K562 (cell line): ENCODE measurements around the gene SETSIP. TPM values are rescaled to one million over a fixed set of nuclear protein-coding genes. Genes with fewer than 3 reads are reported as not detected.

Source experiments
- ARNT ChIP-seq, 2 experiments: fragments of 450-650 bp; IDR thresholded peaks; 2 replicates each; pipeline ENCODE4 v1.6.1; 2016; ENCODE audit warnings: mild to moderate bottlenecking in 1 of 2
- BRD4 ChIP-seq: fragments of 200-600 bp; sonication (generic); IDR thresholded peaks from 2 replicates; pipeline ENCODE4 v1.6.1; 2017; ENCODE audit warnings: inconsistent platforms
- CTCF ChIP-seq, 3 experiments: IDR thresholded peaks in 2 of 3; conservative IDR thresholded peaks in 1 of 3; 2 replicates each; pipeline ENCODE4 v1.5.1; 2011 to 2012; ENCODE audit warnings: low read length in 3 of 3, mild to moderate bottlenecking in 3 of 3, control low read depth in 2 of 3, improper control_type of control experiment in 1 of 3, inconsistent platforms in 1 of 3, low read depth in 1 of 3, mixed read lengths in 1 of 3, moderate library complexity in 1 of 3; ENCODE audit not compliant: insufficient read depth in 2 of 3
- ETV1 ChIP-seq: fragments of 450-650 bp; conservative IDR thresholded peaks from 2 replicates; pipeline ENCODE4 v1.6.1; 2016; ENCODE audit warnings: missing genetic modification characterization, control low read depth, low read depth, missing compliant biosample characterization
- HMGN3 ChIP-seq: IDR thresholded peaks from 2 replicates; pipeline ENCODE4 v1.6.1; 2011; ENCODE audit warnings: borderline replicate concordance, low read depth, mild to moderate bottlenecking, mixed read lengths, low read length; ENCODE audit not compliant: insufficient read length; ENCODE audit errors: extremely low read depth
- MCM3 ChIP-seq: fragments of 450-650 bp; IDR thresholded peaks from 2 replicates; pipeline ENCODE4 v1.6.1; 2016
- MEIS2 ChIP-seq: fragments of 450-650 bp; IDR thresholded peaks from 2 replicates; pipeline ENCODE4 v1.6.1; 2014; ENCODE audit warnings: mild to moderate bottlenecking; ENCODE audit not compliant: partially characterized antibody
- NKRF ChIP-seq: fragments of 450-650 bp; IDR thresholded peaks from 2 replicates; pipeline ENCODE4 v1.6.1; 2016; ENCODE audit warnings: borderline replicate concordance
- PHF21A ChIP-seq: fragments of 450-650 bp; IDR thresholded peaks from 2 replicates; pipeline ENCODE4 v1.6.1; 2017; ENCODE audit warnings: low read depth, borderline replicate concordance
- SNAPC5 ChIP-seq: fragments of 250-450 bp; sonication (Bioruptor Pico); IDR thresholded peaks from 2 replicates; pipeline ENCODE4 v1.8.0; 2021; ENCODE audit warnings: moderate library complexity, mild to moderate bottlenecking, inconsistent platforms
- TAF7 ChIP-seq: fragments of 450-650 bp; IDR thresholded peaks from 2 replicates; pipeline ENCODE4 v1.6.1; 2016; ENCODE audit warnings: missing genetic modification characterization, missing compliant biosample characterization
- TCF7L2 ChIP-seq: fragments of 150-350 bp; IDR thresholded peaks from 2 replicates; pipeline ENCODE4 v1.6.1; 2016; ENCODE audit warnings: low read depth, mild to moderate bottlenecking, low read length, moderate library complexity
- TCFL5 ChIP-seq: fragments of 250-450 bp; sonication (Bioruptor Pico); conservative IDR thresholded peaks from 2 replicates; pipeline ENCODE4 v1.6.1; 2021; ENCODE audit warnings: mild to moderate bottlenecking, moderate library complexity, matching md5 sums
- THAP7 ChIP-seq: fragments of 250-450 bp; sonication (Bioruptor Pico); IDR thresholded peaks from 2 replicates; pipeline ENCODE4 v1.5.0; 2021
- TSC22D4 ChIP-seq: fragments of 450-650 bp; IDR thresholded peaks from 2 replicates; pipeline ENCODE4 v1.6.1; 2016; ENCODE audit warnings: missing genetic modification characterization, missing biosample characterization, control low read depth
- USF1 ChIP-seq: sonication (generic); formaldehyde crosslinking; IDR thresholded peaks from 2 replicates; pipeline ENCODE4 v1.9.0; 2022; ENCODE audit warnings: mild to moderate bottlenecking, missing genetic modification reagents
- ZFX ChIP-seq: sonication (generic); formaldehyde crosslinking; IDR thresholded peaks from 2 replicates; pipeline ENCODE4 v1.8.0; 2022; ENCODE audit warnings: mild to moderate bottlenecking, missing genetic modification reagents, moderate library complexity
- ZNF121 ChIP-seq: sonication (generic); formaldehyde crosslinking; conservative IDR thresholded peaks from 2 replicates; pipeline ENCODE4 v1.8.0; 2022; ENCODE audit warnings: missing genetic modification reagents
- ZNF197 ChIP-seq: fragments of 200-800 bp; sonication (Bioruptor generic); IDR thresholded peaks from 2 replicates; pipeline ENCODE4 v1.6.1; 2016; ENCODE audit warnings: low read depth, missing genetic modification characterization, missing compliant biosample characterization
- ZNF589 ChIP-seq: fragments of 200-800 bp; sonication (Bioruptor generic); IDR thresholded peaks from 2 replicates; pipeline ENCODE4 v1.6.1; 2016; ENCODE audit warnings: low read depth, missing genetic modification characterization, missing compliant biosample characterization
- ZNF764 ChIP-seq: fragments of 250-450 bp; sonication (Bioruptor Pico); IDR thresholded peaks from 2 replicates; pipeline ENCODE4 v1.4.0; 2020; ENCODE audit warnings: low read depth, mild to moderate bottlenecking, moderate library complexity
- polyA plus RNA-seq, 8 experiments: library from polyadenylated mRNA; depleted of rRNA in 4 of 8; stranded (reverse) in 5 of 8; unstranded in 3 of 8; fragments of >200 nt; fragmentation: Nextera tagmentation in 2 of 8; fragmentation: Illumina TruSeq in 1 of 8; extraction: Ambion mirVana in 2 of 8; extraction: Trizol in 1 of 8; gene quantifications; 2 replicates each; pipeline versions ENCODE4 v1.2.1 to v1.2.3, GENCODE V29; 2011 to 2014; ENCODE audit warnings: inconsistent platforms in 1 of 8, missing spikeins in 1 of 8
- total RNA-seq, 7 experiments: library from RNA; depleted of rRNA in 6 of 7; stranded (reverse); fragments of >200 nt in 6 of 7; fragmentation: Illumina TruSeq in 2 of 7; extraction: Trizol in 2 of 7; gene quantifications; 2 replicates each; pipeline versions ENCODE4 v1.2.1 to v1.2.3, GENCODE V29; 2011 to 2021; ENCODE audit warnings: low replicate concordance in 1 of 7

SETSIP gene
- total and polyA plus RNA-seq, 9 of the 15 experiments (the other 6 are each of a cell fraction or from before 2014, with no cell fraction given): 0.22 to 0.43 TPM; not detected in 7

- TF ChIP-seq CTCF (IDR thresholded peaks at IDR 0.05 in 2 of 3, conservative IDR thresholded peaks at IDR 0.05 in 1 of 3; ENCODE audit: insufficient read depth in 2 of 3, low read depth in 1 of 3, low read length in 3 of 3) (peak in 2 of 3 experiments; percentile 25 to 28; a peak in 1 of 6 replicates), THAP7 (CRISPR knock-in tag) (no peak), ZNF764 (CRISPR knock-in tag) (no peak), ARNT (IDR thresholded peaks at IDR 0.05) (no peak), ZNF121 (CRISPR knock-in tag) (no peak), TCF7L2 (peak; percentile 59), NKRF (peak; percentile 26; the same call in 1 of the 2 replicates), MCM3 (no peak), TSC22D4 (tag) (no peak), HMGN3 (peak; percentile 14), MEIS2 (peak; percentile 12), ZNF589 (CRISPR knock-in tag) (no peak), ETV1 (tag) (peak; percentile 52), BRD4 (peak; percentile 83; the same call in 1 of the 2 replicates), ZNF197 (no peak), USF1 (CRISPR knock-in tag) (no peak), PHF21A (no peak), ZFX (CRISPR knock-in tag) (peak; percentile 90), TAF7 (tag) (0 out of 2 replicates have a peak, but pooled peaks have one; percentile 10), TCFL5 (CRISPR knock-in tag) (no peak), SNAPC5 (CRISPR knock-in tag) (no peak)
Observed at GRCh38 chr1:92080128-92080985, 5.1 kb upstream of the SETSIP start, which contains the start of gene BTBD8 (continued).
